WERI-Rb-1 (cell line): Measurements from ENCODE around the gene DCLK1.
"Not testable (repeated sequence)": the region's sequence is repeated elsewhere in the genome, so short reads cannot be mapped to it uniquely, and the experiment has no call there.

Experiments used
- DNase-seq: peaks from one replicate; pipeline ENCODE4 v3.0.0-alpha.2; 2020
- H3K27ac ChIP-seq: fragments of 250-450 bp; sonication (Bioruptor Pico); 2 replicates; pipeline ENCODE4 v1.5.1; 2020; ENCODE audit warnings: mild to moderate bottlenecking, moderate library complexity
- H3K27me3 ChIP-seq: fragments of 250-450 bp; sonication (Bioruptor Pico); 2 replicates; pipeline ENCODE4 v1.5.1; 2021; ENCODE audit warnings: mild to moderate bottlenecking, low read depth, moderate library complexity; ENCODE audit not compliant: insufficient read depth, severe bottlenecking
- H3K36me3 ChIP-seq: fragments of 250-450 bp; sonication (Bioruptor Pico); 2 replicates; pipeline ENCODE4 v1.5.1; 2020; ENCODE audit warnings: mild to moderate bottlenecking, moderate library complexity
- H3K4me3 ChIP-seq: 2 replicates; pipeline ENCODE4 v1.5.1; 2011; ENCODE audit warnings: low read depth, mild to moderate bottlenecking, control low read depth, low read length
- H3K9me3 ChIP-seq: fragments of 250-450 bp; sonication (Bioruptor Pico); 2 replicates; pipeline ENCODE4 v1.5.1; 2021; ENCODE audit warnings: mild to moderate bottlenecking, moderate library complexity; ENCODE audit not compliant: severe bottlenecking
- CTCF ChIP-seq: IDR thresholded peaks from 2 replicates; pipeline ENCODE4 v1.5.1; 2011; ENCODE audit warnings: low read depth, mild to moderate bottlenecking, control low read depth, inconsistent platforms, low read length

The DCLK1 gene

GRCh38 chr13:35978607-35979316 is 152.4 kb downstream of the DCLK1 start:
- Histone ChIP-seq H3K27me3 (no peaks in the 10 kb centered on the region), H3K4me3 (no peak overlapping the region), H3K36me3 (no peaks in the 10 kb centered on the region), H3K27ac (no peak overlapping the region), H3K9me3 (no peaks in the 10 kb centered on the region)
- peak; percentile 39 for TF ChIP-seq CTCF
- DNase-seq, result peak; percentile 26

- no peak for TF ChIP-seq CTCF
- no peaks in the 10 kb centered on the region for H3K9me3 ChIP-seq
- H3K27ac ChIP-seq, result no peak overlapping the region
- H3K27me3 ChIP-seq, result no peaks in the 10 kb centered on the region
- no peak for DNase-seq
- H3K4me3 ChIP-seq, result no peak overlapping the region
- H3K36me3 ChIP-seq, result no peaks in the 10 kb centered on the region
Measured at GRCh38 chr13:35977060-35977459, 154.1 kb downstream of the DCLK1 start.

GRCh38 chr13:35976126-35976525 is 155.1 kb downstream of the DCLK1 start:
- no peaks in the 10 kb centered on the region for H3K36me3 ChIP-seq
- TF ChIP-seq CTCF, result no peak

GRCh38 chr13:35966951-35967350 is 164.2 kb downstream of the DCLK1 start:
- not testable (repeated sequence) for H3K9me3 ChIP-seq, H3K27ac ChIP-seq, H3K4me3 ChIP-seq, H3K27me3 ChIP-seq, DNase-seq, H3K36me3 ChIP-seq

More at GRCh38 chr13:35976126-35976525, 155.1 kb downstream of the DCLK1 start:
- DNase-seq, result no peak
- H3K9me3 ChIP-seq, result no peaks in the 10 kb centered on the region
- H3K27me3 ChIP-seq, result no peaks in the 10 kb centered on the region
- no peak overlapping the region for H3K27ac ChIP-seq
- H3K4me3 ChIP-seq, result no peak overlapping the region

- no peak for DNase-seq
- no peaks in the 10 kb centered on the region for H3K36me3 ChIP-seq
- no peaks in the 10 kb centered on the region for H3K9me3 ChIP-seq
- no peaks in the 10 kb centered on the region for H3K27me3 ChIP-seq
- H3K4me3 ChIP-seq, result no peak overlapping the region
- TF ChIP-seq CTCF, result no peak
- H3K27ac ChIP-seq, result no peak overlapping the region
Measured at GRCh38 chr13:35966024-35966423, 165.2 kb downstream of the DCLK1 start.

GRCh38 chr13:35965226-35965927 is 165.8 kb downstream of the DCLK1 start:
- Histone ChIP-seq H3K27ac (no peak overlapping the region), H3K36me3 (no peaks in the 10 kb centered on the region), H3K4me3 (no peak overlapping the region), H3K27me3 (no peaks in the 10 kb centered on the region), H3K9me3 (no peaks in the 10 kb centered on the region)
- DNase-seq, result no peak
- TF ChIP-seq CTCF, result no peak
